Mesenchymal stem cell (in vitro differentiated cells and primary cell): Measurements from ENCODE around the gene PIP5K1B.

Source experiments
- DNase-seq: peaks from one replicate; pipeline ENCODE4 v3.0.0-alpha.2; 2013
- H2AFZ ChIP-seq: one replicate; pipeline ENCODE4 v1.6.1; 2013; ENCODE audit warnings: low read depth, mild to moderate bottlenecking, control low read depth, inconsistent platforms, low read length, moderate library complexity
- H2AK5ac ChIP-seq: 2 replicates; pipeline ENCODE4 v1.6.1; 2013; ENCODE audit warnings: low read length, moderate library complexity, mild to moderate bottlenecking, inconsistent platforms; ENCODE audit not compliant: severe bottlenecking
- H2BK120ac ChIP-seq: one replicate; pipeline ENCODE4 v1.6.1; 2013; ENCODE audit warnings: low read depth, mild to moderate bottlenecking, inconsistent platforms, low read length, moderate library complexity
- H2BK12ac ChIP-seq, 2 experiments: one replicate each; pipeline ENCODE4 v1.6.1; 2013; ENCODE audit warnings: inconsistent platforms in 2 of 2, low read length in 2 of 2, mild to moderate bottlenecking in 2 of 2, moderate library complexity in 2 of 2, control low read depth in 1 of 2
- H2BK15ac ChIP-seq: one replicate; pipeline ENCODE4 v1.6.1; 2013; ENCODE audit warnings: mild to moderate bottlenecking, low read depth, inconsistent platforms; ENCODE audit not compliant: poor library complexity, severe bottlenecking
- H2BK5ac ChIP-seq: 2 replicates; pipeline ENCODE4 v1.6.1; 2013; ENCODE audit warnings: low read depth, mild to moderate bottlenecking, low read length, control low read depth, inconsistent platforms; ENCODE audit not compliant: poor library complexity, severe bottlenecking
- H3K14ac ChIP-seq, 2 experiments: one replicate each; pipeline ENCODE4 v1.6.1; 2013; ENCODE audit warnings: inconsistent platforms in 2 of 2, low read length in 2 of 2, control low read depth in 1 of 2, mild to moderate bottlenecking in 1 of 2, moderate library complexity in 1 of 2
- H3K18ac ChIP-seq, 2 experiments: one replicate each; pipeline ENCODE4 v1.6.1; 2013; ENCODE audit warnings: inconsistent platforms in 2 of 2, low read length in 2 of 2, control low read depth in 1 of 2, low read depth in 1 of 2, mild to moderate bottlenecking in 1 of 2
- H3K23ac ChIP-seq, 2 experiments: one replicate each; pipeline ENCODE4 v1.6.1; 2013; ENCODE audit warnings: inconsistent platforms in 2 of 2, low read length in 2 of 2, mild to moderate bottlenecking in 2 of 2, moderate library complexity in 2 of 2, control low read depth in 1 of 2
- H3K27ac ChIP-seq: 2 replicates; pipeline ENCODE4 v1.5.1; 2013; ENCODE audit warnings: mild to moderate bottlenecking, moderate library complexity, low read length, control low read depth, inconsistent platforms; ENCODE audit not compliant: poor library complexity, severe bottlenecking
- H3K27me3 ChIP-seq, 2 experiments: 2 replicates each; pipeline versions ENCODE4 v1.6.1 to v1.7.0; 2013; ENCODE audit warnings: low read length in 2 of 2, mild to moderate bottlenecking in 2 of 2, moderate library complexity in 2 of 2, control low read depth in 1 of 2, inconsistent platforms in 1 of 2; ENCODE audit not compliant: control insufficient read depth in 1 of 2, insufficient read depth in 1 of 2
- H3K36me3 ChIP-seq, 2 experiments: 2 replicates each; pipeline versions ENCODE4 v1.6.1 to v1.7.0; 2013; ENCODE audit warnings: low read length in 2 of 2, control low read depth in 1 of 2, inconsistent platforms in 1 of 2, low read depth in 1 of 2, mild to moderate bottlenecking in 1 of 2; ENCODE audit not compliant: insufficient read depth in 2 of 2, control insufficient read depth in 1 of 2
- H3K4ac ChIP-seq, 2 experiments: one replicate each; pipeline ENCODE4 v1.6.1; 2013; ENCODE audit warnings: inconsistent platforms in 2 of 2, low read length in 2 of 2, mild to moderate bottlenecking in 2 of 2, moderate library complexity in 2 of 2, control low read depth in 1 of 2, low read depth in 1 of 2
- H3K4me1 ChIP-seq: 2 replicates; pipeline ENCODE4 v1.6.1; 2013; ENCODE audit warnings: low read depth, low read length, control low read depth; ENCODE audit not compliant: control insufficient read depth, insufficient read depth
- H3K4me2 ChIP-seq: 2 replicates; pipeline ENCODE4 v1.6.1; 2013; ENCODE audit warnings: low read length, mild to moderate bottlenecking, inconsistent platforms; ENCODE audit not compliant: poor library complexity, severe bottlenecking
- H3K4me3 ChIP-seq, 2 experiments: 2 replicates each; pipeline versions ENCODE4 v1.5.1 to v1.7.0; 2013; ENCODE audit warnings: low read length in 2 of 2, mild to moderate bottlenecking in 2 of 2, control low read depth in 1 of 2, low read depth in 1 of 2; ENCODE audit not compliant: insufficient read depth in 1 of 2
- H3K79me1 ChIP-seq: replicated peaks from 2 replicates; pipeline ENCODE4 v1.6.1; 2013; ENCODE audit warnings: mild to moderate bottlenecking, control low read depth, low read length, inconsistent platforms; ENCODE audit not compliant: poor library complexity, severe bottlenecking
- H3K9ac ChIP-seq: 2 replicates; pipeline ENCODE4 v1.7.0; 2013; ENCODE audit warnings: mild to moderate bottlenecking, low read length, moderate library complexity
- H3K9me3 ChIP-seq: 2 replicates; pipeline ENCODE4 v1.7.0; 2013; ENCODE audit warnings: mild to moderate bottlenecking, low read length; ENCODE audit not compliant: control insufficient read depth
- H4K8ac ChIP-seq: one replicate; pipeline ENCODE4 v1.6.1; 2013; ENCODE audit warnings: inconsistent platforms, mild to moderate bottlenecking, low read length, moderate library complexity
- H4K91ac ChIP-seq: one replicate; pipeline ENCODE4 v1.6.1; 2013; ENCODE audit warnings: mild to moderate bottlenecking, low read length, inconsistent platforms
- WGBS: methylation state at CpG from one replicate; pipeline ENCODE4 v1.1.7; 2013; ENCODE audit warnings: mixed read lengths; 5-methylcytosine and 5-hydroxymethylcytosine counted together

The PIP5K1B gene

GRCh38 chr9:68844631-68845612 is 139.9 kb downstream of the PIP5K1B start:
- 74% methylated on average over 12 of the region's 13 CpGs for WGBS
- Histone ChIP-seq H3K4ac (no peak overlapping the region), H3K9ac (no peak overlapping the region), H2AK5ac (no peak overlapping the region), H3K4me1 (no peaks in the 10 kb centered on the region), H3K27ac (no peak overlapping the region), H2BK12ac (no peak overlapping the region), H3K23ac (no peak overlapping the region), H3K4me2 (no peak overlapping the region), H4K8ac (no peak overlapping the region), H2BK120ac (no peak overlapping the region), H4K91ac (no peak overlapping the region), H2BK15ac (no peak overlapping the region), H3K4me3 (no peak overlapping the region), H3K27me3 (no peaks in the 10 kb centered on the region), H3K79me1 (no peaks in the 10 kb centered on the region), H3K9me3 (no peaks in the 10 kb centered on the region), H3K14ac (no peak overlapping the region), H3K18ac (no peak overlapping the region), H2AFZ (no peak overlapping the region), H3K36me3 (no peaks in the 10 kb centered on the region), H2BK5ac (no peak overlapping the region)
- peak; percentile 23 for DNase-seq

GRCh38 chr9:68847765-68848164 is 142.7 kb downstream of the PIP5K1B start:
- Histone ChIP-seq H2BK120ac (no peak overlapping the region), H3K4me3 (no peak overlapping the region)

DNA sequence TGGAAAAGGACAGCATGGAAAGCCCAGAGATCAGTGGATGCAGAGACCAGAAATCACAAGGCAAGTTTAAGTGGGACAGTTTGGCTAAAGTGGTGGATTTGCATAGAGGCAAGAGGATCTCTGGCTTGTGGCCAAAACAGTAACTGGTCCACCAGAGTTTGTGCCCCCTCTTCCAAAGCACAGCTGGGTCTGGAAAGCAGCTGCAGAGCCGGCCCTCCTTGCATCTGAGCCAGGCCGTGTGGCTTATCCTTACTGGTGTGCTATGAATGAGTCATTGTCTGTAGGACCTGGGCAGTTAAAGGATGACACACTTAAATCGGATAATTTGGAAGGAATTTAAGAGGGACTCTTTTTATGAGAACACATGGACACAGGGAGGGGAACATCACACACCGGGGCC is 146.6 kb downstream of the PIP5K1B start:
- Histone ChIP-seq H2BK12ac (no peak overlapping the region), H4K8ac (no peak overlapping the region), H4K91ac (no peak overlapping the region), H2BK15ac (no peak overlapping the region), H3K23ac (no peak overlapping the region), H2BK120ac (no peak overlapping the region), H3K27me3 (peaks cover 7 to 8% of the 10 kb centered on the region in 2 experiments), H3K4ac (no peak overlapping the region), H3K4me1 (no peaks in the 10 kb centered on the region), H3K18ac (no peak overlapping the region), H3K79me1 (no peaks in the 10 kb centered on the region), H3K9ac (no peak overlapping the region), H2BK5ac (no peak overlapping the region), H3K14ac (no peak overlapping the region), H3K4me3 (no peak overlapping the region), H2AFZ (no peak overlapping the region), H3K4me2 (no peak overlapping the region), H3K27ac (no peak overlapping the region), H2AK5ac (no peak overlapping the region), H3K36me3 (no peaks in the 10 kb centered on the region), H3K9me3 (no peaks in the 10 kb centered on the region)
- peak; percentile 15 for DNase-seq
- WGBS = 51% methylated on average over 4 of the region's 4 CpGs

More at GRCh38 chr9:68847765-68848164, 142.7 kb downstream of the PIP5K1B start:
- H3K79me1 ChIP-seq = no peaks in the 10 kb centered on the region
- H2BK5ac ChIP-seq = no peak overlapping the region
- H3K14ac ChIP-seq = no peak overlapping the region
- H3K23ac ChIP-seq = no peak overlapping the region
- no peak overlapping the region for H2AFZ ChIP-seq
- no peak overlapping the region for H4K91ac ChIP-seq
- H3K4ac ChIP-seq = no peak overlapping the region
- H3K4me2 ChIP-seq = no peak overlapping the region
- no peak for DNase-seq
- H3K9me3 ChIP-seq = no peaks in the 10 kb centered on the region
- no peak overlapping the region for H4K8ac ChIP-seq
- no peak overlapping the region for H2AK5ac ChIP-seq
- H3K18ac ChIP-seq = no peak overlapping the region
- no peak overlapping the region for H3K27ac ChIP-seq
- no peaks in the 10 kb centered on the region for H3K27me3 ChIP-seq
- H3K9ac ChIP-seq = no peak overlapping the region
- no peak overlapping the region for H2BK12ac ChIP-seq
- H3K4me1 ChIP-seq = no peaks in the 10 kb centered on the region
- no peaks in the 10 kb centered on the region for H3K36me3 ChIP-seq
- H2BK15ac ChIP-seq = no peak overlapping the region

DNA sequence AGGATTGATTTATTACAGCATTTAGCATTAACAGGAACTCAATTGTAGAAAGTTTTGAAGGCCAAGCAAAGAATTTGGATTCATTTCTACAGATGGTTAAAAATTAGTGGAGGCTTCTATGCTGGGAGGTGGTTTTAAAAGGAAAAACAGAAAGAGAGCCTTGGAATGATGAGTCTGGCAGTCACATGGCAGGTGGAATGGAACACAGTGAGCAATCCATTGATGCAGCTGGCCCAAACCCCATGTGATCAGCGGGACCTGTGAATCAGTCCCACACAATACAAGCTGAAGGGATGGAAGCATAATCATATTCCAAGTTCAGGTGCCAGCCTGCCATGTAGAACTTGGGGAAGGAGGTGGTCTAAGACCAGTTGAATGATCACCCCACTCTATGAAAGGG is 147.9 kb downstream of the PIP5K1B start:
- Histone ChIP-seq H3K79me1 (no peaks in the 10 kb centered on the region), H2AK5ac (no peak overlapping the region), H3K4me3 (no peak overlapping the region), H2BK120ac (no peak overlapping the region), H2AFZ (no peak overlapping the region), H2BK15ac (no peak overlapping the region), H3K18ac (no peak overlapping the region), H3K36me3 (no peaks in the 10 kb centered on the region), H3K27me3 (peaks cover 8 to 10% of the 10 kb centered on the region in 2 experiments), H3K9me3 (no peaks in the 10 kb centered on the region), H3K9ac (no peak overlapping the region), H4K8ac (no peak overlapping the region), H4K91ac (no peak overlapping the region), H2BK12ac (no peak overlapping the region), H3K4me1 (no peaks in the 10 kb centered on the region), H2BK5ac (no peak overlapping the region), H3K4ac (no peak overlapping the region), H3K14ac (no peak overlapping the region), H3K27ac (no peak overlapping the region), H3K23ac (no peak overlapping the region), H3K4me2 (no peak overlapping the region)
- no peak for DNase-seq
- 100% methylated on average over 1 of the region's 1 CpG for WGBS
